OCI-LY1 (cell line): ENCODE results near the gene ZNF512.

Experiments
- H2AFZ ChIP-seq: fragments of 200-600 bp; sonication (generic), shearing (Covaris generic); 2 replicates; pipeline ENCODE4 v1.6.0; 2014; ENCODE audit warnings: antibody characterized with exemption, mild to moderate bottlenecking, low read length
- H3F3A ChIP-seq: fragments of 200-600 bp; sonication (generic), shearing (Covaris generic); 2 replicates; pipeline ENCODE4 v1.6.0; 2014; ENCODE audit warnings: mild to moderate bottlenecking, antibody characterized with exemption, low read length, moderate library complexity; ENCODE audit not compliant: insufficient read depth
- H3K27ac ChIP-seq: fragments of 200-600 bp; sonication (generic); 2 replicates; pipeline ENCODE4 v1.5.1; 2014; ENCODE audit warnings: low read length, mixed run types, mild to moderate bottlenecking, low read depth; ENCODE audit not compliant: poor library complexity, severe bottlenecking
- H3K27me3 ChIP-seq: fragments of 200-600 bp; sonication (generic); 2 replicates; pipeline ENCODE4 v1.6.0; 2014; ENCODE audit warnings: antibody characterized with exemption, mild to moderate bottlenecking, low read length, moderate library complexity; ENCODE audit not compliant: insufficient read depth
- H3K36me3 ChIP-seq: fragments of 200-600 bp; sonication (generic); 2 replicates; pipeline ENCODE4 v1.6.1; 2014; ENCODE audit warnings: mild to moderate bottlenecking, antibody characterized with exemption, low read length, moderate library complexity, mixed read lengths; ENCODE audit not compliant: insufficient read depth
- H3K4me1 ChIP-seq: fragments of 200-600 bp; sonication (generic); 2 replicates; pipeline ENCODE4 v1.5.1; 2014; ENCODE audit warnings: mild to moderate bottlenecking, low read length, moderate library complexity; ENCODE audit not compliant: insufficient read depth, severe bottlenecking
- H3K4me2 ChIP-seq: fragments of 200-600 bp; sonication (generic), shearing (Covaris generic); 2 replicates; pipeline ENCODE4 v1.6.1; 2014; ENCODE audit warnings: low read length
- H3K4me3 ChIP-seq: fragments of 200-600 bp; sonication (generic); 2 replicates; pipeline ENCODE4 v1.5.1; 2014; ENCODE audit warnings: low read length, low read depth, mild to moderate bottlenecking, mixed read lengths; ENCODE audit not compliant: poor library complexity, severe bottlenecking
- H3K79me2 ChIP-seq: fragments of 200-600 bp; shearing (Covaris generic); 2 replicates; pipeline ENCODE4 v1.6.1; 2016; ENCODE audit warnings: mixed run types, low read length, mixed read lengths; ENCODE audit not compliant: insufficient read depth
- H3K9ac ChIP-seq: fragments of 200-600 bp; sonication (generic), shearing (Covaris generic); 2 replicates; pipeline ENCODE4 v1.6.1; 2014; ENCODE audit warnings: mild to moderate bottlenecking, low read length, mixed read lengths
- H3K9me2 ChIP-seq: fragments of 200-600 bp; sonication (generic), shearing (Covaris generic); 2 replicates; pipeline ENCODE4 v1.6.1; 2014; ENCODE audit warnings: low read depth, mild to moderate bottlenecking, low read length, mixed read lengths
- H3K9me3 ChIP-seq: fragments of 200-600 bp; shearing (Covaris generic); 2 replicates; pipeline ENCODE4 v1.6.1; 2014; ENCODE audit warnings: low read length, mixed read lengths
- H4K20me1 ChIP-seq: fragments of 200-600 bp; sonication (generic), shearing (Covaris generic); 2 replicates; pipeline ENCODE4 v1.6.0; 2016; ENCODE audit warnings: mild to moderate bottlenecking, low read length; ENCODE audit not compliant: insufficient read depth
- EZH2 ChIP-seq: fragments of 200-600 bp; sonication (generic), shearing (Covaris generic); IDR thresholded peaks from 2 replicates; pipeline ENCODE4 v1.8.0; 2017; ENCODE audit warnings: borderline replicate concordance, mixed run types, mild to moderate bottlenecking, antibody characterized with exemption, low read length, moderate library complexity, mixed read lengths
- TF ChIP-seq, protein P1 (sequence below): fragments of 200-600 bp; sonication (generic), shearing (Covaris generic); IDR thresholded peaks from 2 replicates; pipeline ENCODE4 v1.5.1; 2017; ENCODE audit warnings: mild to moderate bottlenecking, antibody characterized with exemption, low read length, moderate library complexity, mixed read lengths

ZNF512 gene

DNA sequence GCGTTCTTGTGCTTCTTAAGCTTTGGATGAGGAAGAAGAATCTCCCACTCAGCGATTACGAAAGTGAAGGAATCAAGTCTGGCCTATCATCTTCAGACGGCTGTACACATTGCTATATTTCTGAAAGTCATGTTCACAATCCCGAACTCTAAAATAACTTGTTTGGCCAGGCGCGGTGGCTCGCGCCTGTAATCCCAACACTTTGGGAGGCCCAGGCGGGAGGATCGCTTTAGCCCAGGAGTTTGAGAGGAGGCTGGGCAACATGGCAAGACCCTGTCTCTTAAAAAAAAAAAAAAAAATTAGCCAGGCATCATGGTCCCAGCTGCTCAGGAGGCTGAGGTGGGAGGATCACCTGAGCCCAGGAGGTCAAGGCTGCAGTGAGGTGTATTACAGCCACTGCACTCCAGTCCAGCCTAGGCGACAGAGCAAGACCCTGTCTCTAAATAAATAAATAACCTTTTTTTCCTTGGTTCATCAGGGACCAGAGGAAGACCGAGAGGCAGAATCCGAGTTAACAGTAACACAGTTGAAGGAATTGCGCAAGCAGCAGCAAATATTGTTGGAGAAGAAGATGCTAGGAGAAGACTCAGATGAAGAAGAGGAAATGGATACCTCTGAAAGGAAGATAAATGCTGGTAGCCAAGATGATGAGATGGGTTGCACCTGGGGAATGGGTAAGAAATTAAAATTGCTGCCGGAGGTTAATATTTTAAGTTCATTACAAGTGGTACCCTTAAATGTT, 82.0 kb downstream of the ZNF512 start:
- Histone ChIP-seq H3K4me2 (peak overlapping the region; percentile 94), H3K36me3 (peaks cover 41% of the 10 kb centered on the region; the same call in 1 of the 2 replicates), H3K27ac (no peak overlapping the region), H3K9me2 (no peaks in the 10 kb centered on the region), H3K9me3 (no peaks in the 10 kb centered on the region), H2AFZ (peak overlapping the region; percentile 11; the same call in 1 of the 2 replicates), H4K20me1 (no peaks in the 10 kb centered on the region), H3K79me2 (peaks cover 25% of the 10 kb centered on the region), H3F3A (no peaks in the 10 kb centered on the region), H3K4me1 (peaks cover 30% of the 10 kb centered on the region), H3K27me3 (no peaks in the 10 kb centered on the region), H3K4me3 (peak overlapping the region; percentile 74), H3K9ac (peak overlapping the region; percentile 76)
- TF ChIP-seq EZH2 = no peak
- TF ChIP-seq, protein P1, sequence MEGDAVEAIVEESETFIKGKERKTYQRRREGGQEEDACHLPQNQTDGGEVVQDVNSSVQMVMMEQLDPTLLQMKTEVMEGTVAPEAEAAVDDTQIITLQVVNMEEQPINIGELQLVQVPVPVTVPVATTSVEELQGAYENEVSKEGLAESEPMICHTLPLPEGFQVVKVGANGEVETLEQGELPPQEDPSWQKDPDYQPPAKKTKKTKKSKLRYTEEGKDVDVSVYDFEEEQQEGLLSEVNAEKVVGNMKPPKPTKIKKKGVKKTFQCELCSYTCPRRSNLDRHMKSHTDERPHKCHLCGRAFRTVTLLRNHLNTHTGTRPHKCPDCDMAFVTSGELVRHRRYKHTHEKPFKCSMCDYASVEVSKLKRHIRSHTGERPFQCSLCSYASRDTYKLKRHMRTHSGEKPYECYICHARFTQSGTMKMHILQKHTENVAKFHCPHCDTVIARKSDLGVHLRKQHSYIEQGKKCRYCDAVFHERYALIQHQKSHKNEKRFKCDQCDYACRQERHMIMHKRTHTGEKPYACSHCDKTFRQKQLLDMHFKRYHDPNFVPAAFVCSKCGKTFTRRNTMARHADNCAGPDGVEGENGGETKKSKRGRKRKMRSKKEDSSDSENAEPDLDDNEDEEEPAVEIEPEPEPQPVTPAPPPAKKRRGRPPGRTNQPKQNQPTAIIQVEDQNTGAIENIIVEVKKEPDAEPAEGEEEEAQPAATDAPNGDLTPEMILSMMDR = no peak

DNA sequence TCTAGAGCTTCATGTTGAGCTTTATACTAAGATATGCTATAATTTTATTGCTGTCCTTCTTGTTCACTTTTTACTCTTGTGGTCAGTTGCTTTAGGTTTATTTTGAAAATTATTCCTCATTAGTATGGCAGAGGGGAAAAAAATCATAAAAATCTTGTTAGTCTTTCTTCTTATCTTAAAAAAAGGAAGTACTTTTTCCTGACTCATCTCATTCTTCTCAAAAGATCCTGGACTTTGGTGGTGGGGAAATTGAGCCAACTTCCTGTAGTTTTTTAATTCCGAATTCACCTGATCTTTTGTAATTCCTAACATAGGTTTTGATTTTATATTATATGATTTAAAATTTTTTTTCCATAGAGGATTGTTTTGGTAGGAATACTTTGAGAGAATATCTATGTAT, 84.6 kb downstream of the ZNF512 start:
- no peaks in the 10 kb centered on the region for H3K27me3 ChIP-seq
- H3K4me2 ChIP-seq = no peak overlapping the region
- H3K79me2 ChIP-seq = peaks cover 23% of the 10 kb centered on the region
- no peaks in the 10 kb centered on the region for H3K9me2 ChIP-seq
- H4K20me1 ChIP-seq = no peaks in the 10 kb centered on the region
- no peaks in the 10 kb centered on the region for H3F3A ChIP-seq
- TF ChIP-seq EZH2 = no peak
- TF ChIP-seq, protein P1 = no peak
- H3K9me3 ChIP-seq = no peaks in the 10 kb centered on the region
- no peak overlapping the region for H3K27ac ChIP-seq
- H3K9ac ChIP-seq = no peak overlapping the region
- no peak overlapping the region for H2AFZ ChIP-seq
- H3K4me3 ChIP-seq = no peak overlapping the region
- peaks cover 25% of the 10 kb centered on the region for H3K4me1 ChIP-seq
- peaks cover 27% of the 10 kb centered on the region; the same call in 1 of the 2 replicates for H3K36me3 ChIP-seq

DNA sequence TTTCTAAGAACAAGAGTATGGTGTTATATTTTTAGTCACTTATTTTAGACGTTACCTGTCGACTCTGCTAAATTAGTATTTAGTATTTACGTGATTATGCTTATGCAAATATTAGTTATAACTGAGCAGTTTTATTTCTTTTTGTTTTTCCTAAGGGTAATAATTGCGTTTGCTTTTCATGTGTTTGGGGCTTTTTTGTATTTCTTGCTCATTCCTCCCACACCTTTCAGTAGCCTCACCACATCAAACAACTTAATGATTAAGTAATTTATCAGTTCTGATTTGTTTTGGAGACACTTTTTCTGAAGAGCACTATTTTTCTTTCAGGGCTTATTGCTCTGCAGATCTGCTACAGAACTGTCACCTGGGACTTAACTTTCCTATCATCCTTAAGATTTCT, 88.4 kb downstream of the ZNF512 start:
- H4K20me1 ChIP-seq = no peaks in the 10 kb centered on the region
- H3F3A ChIP-seq = no peaks in the 10 kb centered on the region
- TF ChIP-seq EZH2 = no peak
- TF ChIP-seq, protein P1 = no peak
- H3K4me1 ChIP-seq = no peaks in the 10 kb centered on the region
- H3K36me3 ChIP-seq = peaks cover 56% of the 10 kb centered on the region
- H3K9ac ChIP-seq = no peak overlapping the region
- no peaks in the 10 kb centered on the region for H3K9me3 ChIP-seq
- no peaks in the 10 kb centered on the region for H3K9me2 ChIP-seq
- no peak overlapping the region for H3K27ac ChIP-seq
- H3K27me3 ChIP-seq = no peaks in the 10 kb centered on the region
- H3K4me2 ChIP-seq = no peak overlapping the region
- H3K79me2 ChIP-seq = no peaks in the 10 kb centered on the region
- H2AFZ ChIP-seq = no peak overlapping the region
- H3K4me3 ChIP-seq = no peak overlapping the region
